Stimulated activated CD8-positive, alpha-beta memory T cell treated with anti-CD3 and anti-CD28 coated beads, Interleukin-12 subunit alpha, Interleukin-12 subunit beta, amount 100 ng/mL, for 24 hours (primary cell): ENCODE measurements around the gene CTXND2.
A peak's percentile ranks its signal among the peaks of the same experiment; 100 is the strongest.
"Not testable (repeated sequence)": the region's sequence is repeated elsewhere in the genome, so short reads cannot be mapped to it uniquely, and the experiment has no call there.

Experiments used
- DNase-seq: peaks from one replicate; pipeline ENCODE4 v3.0.0-alpha.2; 2020; ENCODE audit errors: extremely low read depth

CTXND2 gene

DNA sequence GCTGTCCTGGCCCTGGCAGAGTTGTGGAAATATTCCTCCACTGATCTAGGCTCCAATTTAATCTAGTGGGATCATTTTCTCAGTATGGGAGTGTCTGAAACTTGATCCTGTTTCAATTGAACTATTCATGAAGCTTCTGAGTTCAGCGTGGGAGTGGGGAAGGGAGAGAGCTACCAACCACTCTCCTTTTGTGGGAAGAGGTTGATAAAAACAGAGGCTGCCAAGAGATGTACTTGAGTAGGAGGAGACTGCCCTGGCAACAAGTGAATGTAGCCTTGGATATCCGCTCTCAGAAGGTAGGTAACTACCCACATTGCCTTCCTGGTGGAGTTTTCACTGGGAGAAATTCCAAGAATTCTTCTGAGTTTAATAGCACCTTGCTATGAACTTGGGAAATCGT lies at the start of gene CTXND2:
CTXND2 (plus strand) TSS at position 119 of the 400 bp plus-strand sequence. CDS start 25,179 bp downstream, outside the sequence.
- no peak for DNase-seq

GRCh38 chr1:150840850-150841249 lies 46.1 kb upstream of the CTXND2 start:
- not testable (repeated sequence) for DNase-seq

DNA sequence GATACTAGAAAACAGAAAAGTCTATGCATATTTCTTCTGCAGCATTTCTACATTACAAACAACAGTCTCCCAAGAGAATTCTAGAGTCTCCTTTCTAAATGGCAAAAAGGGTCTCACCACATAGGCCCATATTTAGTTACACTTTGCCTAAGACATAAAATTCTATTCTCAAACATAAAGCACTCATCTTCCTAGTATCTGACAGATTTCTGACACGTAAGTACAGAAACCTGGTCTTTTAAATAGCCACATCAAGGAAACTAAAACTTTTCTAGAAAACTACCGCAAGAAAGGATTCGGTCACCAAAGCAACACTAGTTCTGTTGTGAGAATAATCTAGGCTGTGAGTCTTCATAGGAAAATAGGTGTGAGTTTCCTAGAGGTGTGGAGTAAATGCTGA lies 45.3 kb upstream of the CTXND2 start:
- DNase-seq, result no peak

- no peak for DNase-seq
These were observed 44.6 kb upstream of the CTXND2 start for GRCh38 chr1:150842343-150842742.

DNA sequence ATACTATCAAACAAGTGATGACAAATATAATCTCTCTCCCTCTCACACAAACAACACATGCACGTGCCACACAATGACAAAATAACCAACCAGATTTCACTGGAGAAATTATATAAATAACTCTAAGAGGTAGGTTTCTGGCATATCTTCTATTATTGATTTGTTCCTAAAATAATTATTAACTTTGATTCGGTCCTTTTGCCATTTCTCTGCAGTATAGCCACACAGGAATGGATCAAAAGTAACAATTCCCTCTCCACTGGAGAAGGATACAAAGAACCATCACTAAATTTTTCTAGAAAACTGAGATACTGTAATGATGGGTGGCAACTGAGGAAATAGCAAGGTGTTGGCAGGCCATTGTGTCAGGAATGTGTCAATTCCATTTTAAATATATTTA lies 44.0 kb upstream of the CTXND2 start:
- no peak for DNase-seq

DNA sequence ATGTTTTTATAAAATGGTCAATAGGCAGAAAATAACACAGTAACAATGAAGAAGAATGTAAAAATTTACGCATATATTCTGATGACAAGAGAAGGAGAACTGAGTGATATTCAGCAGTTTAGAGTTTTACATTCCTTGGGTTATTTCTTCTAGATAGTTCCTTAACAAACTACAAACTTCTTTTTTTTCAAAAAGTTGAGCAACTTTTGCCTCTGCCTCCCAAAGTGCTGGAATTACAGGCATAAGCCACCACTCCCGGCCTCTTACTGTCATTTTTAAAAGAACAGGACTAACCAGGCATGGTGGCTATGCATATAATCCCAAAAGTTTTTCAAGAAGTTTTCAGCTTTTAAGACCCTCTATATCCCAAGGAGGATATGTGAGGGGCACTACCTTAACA lies 43.5 kb upstream of the CTXND2 start:
- DNase-seq, result no peak

DNA sequence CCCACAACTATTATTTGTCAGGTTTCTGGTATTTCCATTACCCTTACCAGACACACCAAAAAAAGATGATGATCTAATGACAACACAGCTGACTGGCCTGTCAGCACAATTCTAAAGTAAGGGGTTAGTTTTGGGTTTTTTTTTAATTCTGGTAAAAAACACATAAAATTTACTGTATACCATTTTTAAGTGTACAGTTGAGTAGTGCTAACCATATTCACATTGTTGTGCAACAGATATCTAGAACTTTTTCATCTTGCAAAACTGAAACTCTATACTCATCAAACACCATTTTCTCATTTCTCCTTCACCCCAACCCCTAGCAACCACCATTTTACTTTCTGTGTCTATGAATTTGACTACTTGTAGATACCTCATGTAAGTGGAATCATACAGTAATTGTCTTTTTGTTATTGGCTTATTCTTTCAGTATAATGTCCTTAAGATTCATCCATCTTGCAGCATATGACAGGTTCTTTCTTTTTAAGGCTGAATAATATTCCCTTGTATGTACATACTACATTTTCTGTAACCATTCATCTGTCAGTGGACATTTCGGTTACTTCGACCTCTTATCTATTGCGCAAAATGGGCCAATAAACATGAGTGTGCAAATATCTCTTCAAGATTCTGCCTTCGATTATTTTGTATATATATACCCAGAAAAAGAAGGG lies 40.3 kb upstream of the CTXND2 start:
- DNase-seq, result no peak

- not testable (repeated sequence) for DNase-seq
These were observed 36.1 kb upstream of the CTXND2 start for GRCh38 chr1:150850801-150851362.

DNA sequence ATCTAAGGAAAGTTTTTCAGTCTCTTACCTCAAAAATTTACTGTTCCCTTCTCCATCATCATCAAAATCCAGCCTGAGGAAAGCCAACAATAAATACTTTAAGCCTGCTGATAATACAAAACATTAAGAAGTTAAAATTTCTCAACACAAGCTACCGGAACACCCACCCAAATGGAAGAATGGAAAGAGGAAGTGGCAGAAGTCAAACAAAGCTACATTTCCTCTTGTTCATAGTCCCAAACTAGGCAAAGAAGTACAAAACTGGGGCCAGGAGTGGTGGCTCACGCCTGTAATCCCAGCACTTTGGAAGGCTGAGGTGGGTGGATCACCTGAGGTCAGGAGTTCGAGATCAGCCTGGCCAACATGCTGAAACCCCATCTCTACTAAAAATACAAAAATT lies 34.2 kb upstream of the CTXND2 start:
- not testable (repeated sequence) for DNase-seq

GRCh38 chr1:150863724-150864123 lies 23.2 kb upstream of the CTXND2 start:
- no peak for DNase-seq

GRCh38 chr1:150864200-150864599 lies 22.7 kb upstream of the CTXND2 start:
- DNase-seq, result not testable (repeated sequence)

DNA sequence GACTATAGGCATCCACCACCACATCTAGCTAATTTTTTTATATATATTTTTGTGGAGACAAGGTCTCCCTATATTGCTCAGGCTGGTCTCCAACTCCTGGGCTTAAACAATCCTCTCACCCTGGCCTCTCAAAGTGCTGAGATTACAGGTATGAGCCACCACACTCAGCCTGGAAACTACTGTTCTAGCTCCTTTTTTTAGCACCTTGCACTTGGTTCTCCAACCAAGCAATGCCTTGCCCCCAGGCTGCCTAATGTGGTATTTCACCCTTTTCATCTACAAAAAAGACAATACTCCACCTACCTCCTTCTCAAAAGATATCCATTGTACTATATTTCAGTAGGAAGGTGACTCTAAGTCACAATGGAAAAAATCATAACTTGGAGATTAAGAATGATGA lies 17.3 kb upstream of the CTXND2 start:
- DNase-seq, result no peak

DNA sequence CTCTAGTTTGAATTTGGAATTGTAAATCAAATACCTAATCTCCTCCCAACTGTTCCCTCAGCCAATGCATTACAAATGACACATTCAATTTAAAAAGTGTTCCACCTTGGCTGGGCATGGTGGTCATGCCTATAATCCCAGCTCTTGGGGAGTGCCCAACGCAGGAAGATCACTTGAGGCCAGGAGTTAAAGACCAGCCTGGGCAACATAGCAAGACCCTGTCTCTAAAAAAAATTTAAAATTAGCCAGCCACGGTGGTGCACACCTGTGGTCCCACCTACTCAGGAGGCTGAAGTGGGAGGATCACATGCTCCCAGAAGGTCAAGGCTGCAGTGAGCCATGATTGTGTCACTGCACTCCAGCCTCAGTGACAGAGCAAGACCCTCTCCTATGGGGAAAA lies 14.4 kb upstream of the CTXND2 start:
- DNase-seq, result no peak

GRCh38 chr1:150873521-150873920 lies 13.4 kb upstream of the CTXND2 start:
- DNase-seq, result no peak

DNA sequence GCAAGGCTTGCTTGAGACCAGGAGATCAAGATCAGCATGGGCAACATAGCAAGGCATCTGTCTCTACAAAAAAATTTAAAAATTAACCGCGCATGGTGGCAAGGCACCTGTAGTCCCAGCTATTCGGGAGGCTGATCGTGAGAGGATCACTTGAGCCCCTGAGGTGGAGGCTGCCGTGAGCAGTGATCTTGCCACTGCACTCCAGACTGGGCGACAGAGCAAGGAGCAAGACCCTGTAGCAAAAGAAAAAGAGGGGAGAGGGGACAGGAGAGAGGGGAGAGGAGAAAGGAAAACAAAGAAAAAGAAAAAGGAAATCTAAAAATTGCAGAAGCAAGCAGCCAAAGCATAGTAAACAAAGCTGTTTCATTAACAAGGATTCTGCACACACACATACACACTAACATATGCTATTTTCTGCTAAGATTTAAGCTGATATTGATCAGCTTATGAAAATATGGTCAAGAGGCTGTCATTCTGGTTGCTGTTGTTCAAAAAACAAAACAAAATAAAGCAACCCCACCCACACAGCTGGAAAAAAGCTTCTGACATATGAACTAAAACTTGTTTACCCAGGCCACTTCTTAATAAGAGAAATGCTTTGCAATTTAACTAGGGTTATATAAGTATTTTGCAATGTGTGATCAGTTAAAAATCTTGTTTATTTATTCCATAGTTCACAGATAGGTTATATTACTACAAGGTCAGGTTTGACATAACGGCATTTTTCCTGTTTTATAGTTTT lies 12.3 kb upstream of the CTXND2 start:
- no peak for DNase-seq

- no peak for DNase-seq
These were observed 11.5 kb upstream of the CTXND2 start for GRCh38 chr1:150875197-150876118.

DNA sequence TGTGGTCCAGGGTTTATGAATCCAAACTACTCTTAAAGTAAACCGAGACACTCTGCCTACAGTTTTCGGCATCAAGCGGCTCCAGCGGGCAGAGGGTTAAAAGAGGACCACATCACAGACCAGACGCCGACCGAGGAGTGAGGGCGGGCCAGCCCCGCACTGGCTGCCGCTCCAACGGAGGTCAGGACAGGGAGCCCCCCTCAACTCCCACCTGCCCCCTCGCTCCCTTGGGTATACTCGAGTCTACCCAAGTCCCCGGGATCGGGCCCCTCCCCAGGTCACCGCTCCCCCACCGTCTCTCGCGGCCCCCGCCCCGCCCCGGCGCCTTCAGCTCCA lies 10.8 kb upstream of the CTXND2 start:
- DNase-seq, result peak; percentile 20

- DNase-seq, result not testable (repeated sequence)
These were observed 8.0 kb upstream of the CTXND2 start for GRCh38 chr1:150878931-150879330.

DNA sequence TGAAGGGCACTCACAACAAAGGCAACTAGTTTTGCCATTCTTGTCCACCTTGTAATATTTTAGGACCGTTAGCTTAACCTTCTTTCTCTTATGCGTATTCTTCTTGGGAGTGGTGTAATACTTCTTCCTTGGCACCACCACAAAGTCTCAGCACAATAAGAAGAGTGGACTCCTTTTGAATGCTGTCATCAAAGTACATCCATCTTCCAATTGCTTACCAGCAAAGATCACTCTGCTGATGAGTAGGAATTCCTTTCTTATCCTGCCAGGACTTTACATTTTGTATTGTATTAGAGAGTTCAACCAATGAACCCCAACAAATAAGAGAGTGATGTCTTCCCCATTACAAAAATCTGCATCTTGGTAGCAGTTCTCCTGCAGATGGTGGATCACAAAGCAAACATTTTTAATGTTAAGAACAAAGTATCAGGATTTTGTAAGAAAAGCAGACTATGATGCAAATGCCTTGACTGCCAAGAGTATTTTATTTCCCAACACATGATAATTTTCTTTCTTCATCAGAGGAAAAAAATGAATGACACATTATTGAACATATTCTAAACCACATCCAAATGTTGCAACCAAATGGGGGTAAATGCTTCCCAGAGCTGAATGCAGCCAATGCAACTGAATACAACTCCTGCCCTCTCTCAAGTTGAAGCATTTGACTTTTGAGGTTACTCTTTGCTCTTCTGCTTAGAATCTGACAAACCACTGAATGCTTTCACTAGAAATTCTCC lies 5.4 kb upstream of the CTXND2 start:
- no peak for DNase-seq

DNA sequence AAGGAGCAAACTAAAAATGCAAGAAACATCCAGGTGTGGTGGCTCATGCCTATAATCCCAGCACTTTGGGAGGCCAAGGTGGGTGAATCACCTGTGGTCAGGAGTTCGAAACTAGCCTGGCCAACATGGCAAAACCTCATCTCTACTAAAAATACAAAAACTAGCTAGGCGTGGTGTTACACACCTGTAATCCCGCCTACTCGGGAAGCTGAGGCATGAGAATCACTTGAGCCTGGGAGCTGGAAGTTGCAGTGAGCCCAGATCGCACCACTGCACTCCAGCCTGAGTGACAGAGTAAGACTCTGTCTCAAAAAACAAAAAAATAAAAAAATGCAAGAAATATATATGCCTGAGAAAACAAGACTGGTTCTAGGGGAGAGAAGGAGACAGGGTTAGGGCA lies 3.8 kb upstream of the CTXND2 start:
- not testable (repeated sequence) for DNase-seq

DNA sequence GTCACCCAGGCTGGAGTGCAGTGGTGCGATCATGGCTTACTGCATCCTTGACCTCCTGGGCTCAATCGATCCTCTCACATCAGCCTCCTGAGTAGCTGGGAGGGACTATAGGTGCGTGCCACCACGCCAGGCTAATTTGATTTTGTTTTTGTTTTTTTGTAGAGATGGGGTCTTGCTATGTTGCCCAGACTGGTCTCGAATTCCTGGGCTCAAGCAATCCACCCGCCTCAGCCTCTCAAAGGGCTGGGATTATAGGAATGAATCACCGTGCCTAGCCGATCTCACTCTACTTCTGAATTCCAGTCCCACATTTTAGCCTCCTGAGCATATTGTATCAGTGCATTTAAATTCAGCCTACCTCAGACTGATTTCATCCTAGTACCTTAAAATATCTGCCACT lies 1.8 kb downstream of the CTXND2 start:
- DNase-seq, result no peak
